Measurements from ENCODE around the gene AGBL1. TPM values are rescaled to one million over a fixed set of nuclear protein-coding genes. Genes with fewer than 3 reads are reported as not detected.

AGBL1 gene
- total and polyA plus RNA-seq, 9 donors, result under 0.01 to 0.02 TPM; not detected in 7

- H3K4me1 ChIP-seq (ENCODE audit: insufficient read depth), result no peaks in the 10 kb centered on the region
- WGBS, 3 donors, result 38 to 53% (median 52%) methylated on average over 6 of the region's 6 CpGs
- H3K27me3 ChIP-seq, result no peaks in the 10 kb centered on the region
- no peaks in the 10 kb centered on the region for H3K9me3 ChIP-seq
- no peak overlapping the region for H3K27ac ChIP-seq
- no peak overlapping the region for H3K4me3 ChIP-seq
- H3K36me3 ChIP-seq, result no peaks in the 10 kb centered on the region
- TF ChIP-seq, protein P1, sequence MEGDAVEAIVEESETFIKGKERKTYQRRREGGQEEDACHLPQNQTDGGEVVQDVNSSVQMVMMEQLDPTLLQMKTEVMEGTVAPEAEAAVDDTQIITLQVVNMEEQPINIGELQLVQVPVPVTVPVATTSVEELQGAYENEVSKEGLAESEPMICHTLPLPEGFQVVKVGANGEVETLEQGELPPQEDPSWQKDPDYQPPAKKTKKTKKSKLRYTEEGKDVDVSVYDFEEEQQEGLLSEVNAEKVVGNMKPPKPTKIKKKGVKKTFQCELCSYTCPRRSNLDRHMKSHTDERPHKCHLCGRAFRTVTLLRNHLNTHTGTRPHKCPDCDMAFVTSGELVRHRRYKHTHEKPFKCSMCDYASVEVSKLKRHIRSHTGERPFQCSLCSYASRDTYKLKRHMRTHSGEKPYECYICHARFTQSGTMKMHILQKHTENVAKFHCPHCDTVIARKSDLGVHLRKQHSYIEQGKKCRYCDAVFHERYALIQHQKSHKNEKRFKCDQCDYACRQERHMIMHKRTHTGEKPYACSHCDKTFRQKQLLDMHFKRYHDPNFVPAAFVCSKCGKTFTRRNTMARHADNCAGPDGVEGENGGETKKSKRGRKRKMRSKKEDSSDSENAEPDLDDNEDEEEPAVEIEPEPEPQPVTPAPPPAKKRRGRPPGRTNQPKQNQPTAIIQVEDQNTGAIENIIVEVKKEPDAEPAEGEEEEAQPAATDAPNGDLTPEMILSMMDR (IDR thresholded peaks at IDR 0.05), result no peak
- TF ChIP-seq POLR2A (IDR thresholded peaks at IDR 0.05) (no peak), EP300 (IDR thresholded peaks at IDR 0.05) (no peak)
- no peak for DNase-seq
- intact Hi-C loops (cut with DNase I), result no loop called here
Measured at GRCh38 chr15:86316726-86317383, 237.2 kb downstream of the AGBL1 start.

- no peak for DNase-seq
- no peak overlapping the region for H3K27ac ChIP-seq
- WGBS, 3 donors, result 59 to 64% (median 63%) methylated on average over 4 of the region's 4 CpGs
Measured at GRCh38 chr15:86317384-86317740, 237.7 kb downstream of the AGBL1 start.

DNA sequence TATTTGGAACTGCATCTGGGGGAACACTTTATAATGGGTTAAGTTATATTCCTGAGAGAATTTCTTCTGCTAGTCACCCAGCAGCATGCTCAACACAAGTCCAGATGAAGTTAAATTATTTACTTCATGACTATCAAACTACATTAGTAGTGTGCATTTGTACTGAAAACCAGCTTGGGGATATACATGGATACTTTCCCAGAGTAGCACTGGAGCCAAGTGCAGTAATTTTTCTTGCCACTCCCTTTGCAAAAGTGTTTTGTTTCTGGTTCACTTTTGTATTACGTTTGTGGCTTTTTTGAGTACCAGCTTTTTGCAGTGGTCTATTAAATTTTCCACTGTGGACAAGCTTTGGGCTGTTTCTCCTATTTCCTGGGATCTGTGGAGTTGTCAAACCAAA is 243.0 kb downstream of the AGBL1 start:
- intact Hi-C loops (cut with DNase I), result no loop called here
- 12 to 62% (median 17%) methylated on average over 1 of the region's 1 CpG for WGBS, 3 donors

More at GRCh38 chr15:86317384-86317740, 237.7 kb downstream of the AGBL1 start:
- H3K4me3 ChIP-seq, result no peak overlapping the region
- H3K27me3 ChIP-seq, result no peaks in the 10 kb centered on the region
- intact Hi-C loops (cut with DNase I), result no loop called here
- no peaks in the 10 kb centered on the region for H3K4me1 ChIP-seq (ENCODE audit: insufficient read depth)
- TF ChIP-seq POLR2A (IDR thresholded peaks at IDR 0.05) (no peak), EP300 (IDR thresholded peaks at IDR 0.05) (no peak)
- TF ChIP-seq, protein P1 (IDR thresholded peaks at IDR 0.05), result no peak
- no peaks in the 10 kb centered on the region for H3K36me3 ChIP-seq
- H3K9me3 ChIP-seq, result no peaks in the 10 kb centered on the region

DNA sequence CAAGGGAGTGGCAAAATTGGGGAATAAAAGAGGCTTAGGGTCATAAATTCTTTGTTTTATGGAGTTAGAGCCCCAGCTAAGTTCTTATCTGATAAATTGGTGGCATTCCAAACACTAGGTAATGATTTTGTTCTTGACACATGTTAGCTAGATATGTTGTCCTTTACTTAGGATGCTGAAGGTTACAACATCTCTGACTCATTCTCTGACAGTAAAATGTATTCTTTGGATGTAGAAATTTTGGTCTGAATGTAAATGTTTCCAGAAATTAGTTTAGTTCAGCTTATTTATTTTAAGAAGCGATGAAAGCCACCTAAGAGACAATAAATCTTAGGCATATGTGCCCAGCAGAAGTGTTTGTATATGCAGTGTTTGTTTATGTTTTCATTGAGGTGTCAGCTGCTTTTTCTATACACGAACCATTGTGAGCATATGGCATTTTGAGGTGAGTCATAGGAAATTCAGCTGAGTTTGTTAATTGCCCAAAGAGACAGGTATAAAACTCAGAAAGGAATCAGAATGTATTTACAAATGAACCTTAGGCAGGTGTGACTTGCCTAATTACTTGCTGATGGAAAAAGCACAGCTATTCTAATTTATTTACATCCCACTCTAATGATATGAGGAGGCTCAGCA is 247.7 kb downstream of the AGBL1 start:
- H3K27ac ChIP-seq, result no peak overlapping the region
- 23 to 36% (median 33%) methylated on average over 2 of the region's 2 CpGs for WGBS, 3 donors
- no peaks in the 10 kb centered on the region for H3K4me1 ChIP-seq (ENCODE audit: insufficient read depth)
- intact Hi-C loops (cut with DNase I), result no loop called here
- peaks cover 0 to 4% of the 10 kb centered on the region in 2 donors for H3K9me3 ChIP-seq
- TF ChIP-seq EP300 (IDR thresholded peaks at IDR 0.05) (no peak), POLR2A (IDR thresholded peaks at IDR 0.05) (no peak)
- TF ChIP-seq, protein P1 (IDR thresholded peaks at IDR 0.05), result no peak
- H3K4me3 ChIP-seq, result no peak overlapping the region
- no peaks in the 10 kb centered on the region for H3K36me3 ChIP-seq
- DNase-seq, result no peak
- no peaks in the 10 kb centered on the region for H3K27me3 ChIP-seq

More for the DNA sequence above, 243.0 kb downstream of the AGBL1 start:
- Histone ChIP-seq H3K36me3 (no peaks in the 10 kb centered on the region), H3K9me3 (no peaks in the 10 kb centered on the region), H3K4me1 (ENCODE audit: insufficient read depth) (no peaks in the 10 kb centered on the region), H3K27ac (no peak overlapping the region), H3K4me3 (no peak overlapping the region), H3K27me3 (no peaks in the 10 kb centered on the region)
- no peak for DNase-seq
- TF ChIP-seq POLR2A (IDR thresholded peaks at IDR 0.05) (no peak), EP300 (IDR thresholded peaks at IDR 0.05) (no peak)
- TF ChIP-seq, protein P1 (IDR thresholded peaks at IDR 0.05), result no peak
